SU-DHL-6 (cell line): ENCODE data around the gene AADACL3.
"Not testable (repeated sequence)": the region's sequence is repeated elsewhere in the genome, so short reads cannot be mapped to it uniquely, and the experiment has no call there.

Source experiments
- H2AFZ ChIP-seq: fragments of 200-600 bp; sonication (generic); 2 replicates; pipeline ENCODE4 v1.6.1; 2014; ENCODE audit warnings: low read depth, mild to moderate bottlenecking, moderate library complexity, mixed read lengths, antibody characterized with exemption, low read length; ENCODE audit not compliant: severe bottlenecking
- H3F3A ChIP-seq: fragments of 200-600 bp; shearing (Covaris generic); 2 replicates; pipeline ENCODE4 v1.6.0; 2016; ENCODE audit warnings: antibody characterized with exemption, mild to moderate bottlenecking; ENCODE audit not compliant: insufficient read depth
- H3K27ac ChIP-seq: fragments of 200-600 bp; sonication (generic); 2 replicates; pipeline ENCODE4 v1.5.1; 2016; ENCODE audit warnings: low read depth, mild to moderate bottlenecking, low read length, moderate library complexity, mixed read lengths
- H3K27me3 ChIP-seq: fragments of 200-600 bp; sonication (generic), shearing (Covaris generic); 2 replicates; pipeline ENCODE4 v1.6.0; 2014; ENCODE audit warnings: mild to moderate bottlenecking, low read length
- H3K36me3 ChIP-seq: fragments of 200-600 bp; sonication (generic); 2 replicates; pipeline ENCODE4 v1.6.1; 2014; ENCODE audit warnings: mild to moderate bottlenecking, low read length, mixed read lengths
- H3K4me2 ChIP-seq: fragments of 300-600, 200-600 bp; shearing (Covaris generic), sonication (generic); 2 replicates; pipeline ENCODE4 v1.6.0; 2014; ENCODE audit warnings: low read length, low read depth, mild to moderate bottlenecking; ENCODE audit not compliant: poor library complexity, severe bottlenecking
- H3K4me3 ChIP-seq: fragments of 200-600 bp; sonication (generic); 2 replicates; pipeline ENCODE4 v1.5.1; 2014; ENCODE audit warnings: antibody characterized with exemption, low read length, mild to moderate bottlenecking, mixed read lengths; ENCODE audit not compliant: insufficient read depth, poor library complexity, severe bottlenecking
- H3K79me2 ChIP-seq: fragments of 200-600 bp; sonication (generic); 2 replicates; pipeline ENCODE4 v1.6.1; 2014; ENCODE audit warnings: mild to moderate bottlenecking, low read length, moderate library complexity; ENCODE audit not compliant: insufficient read depth
- H3K9ac ChIP-seq: fragments of 200-600 bp; sonication (generic); 2 replicates; pipeline ENCODE4 v1.7.0; 2014; ENCODE audit warnings: mild to moderate bottlenecking, low read length
- H3K9me2 ChIP-seq: fragments of 200-600 bp; sonication (generic); replicated peaks from 2 replicates; pipeline ENCODE4 v1.6.1; 2014; ENCODE audit warnings: low read length; ENCODE audit not compliant: insufficient read depth
- H3K9me3 ChIP-seq: fragments of 200-600 bp; sonication (generic); 2 replicates; pipeline ENCODE4 v1.6.1; 2014; ENCODE audit warnings: low read length, mixed read lengths; ENCODE audit not compliant: insufficient read depth
- H4K20me1 ChIP-seq: fragments of 200-600 bp; sonication (generic); 2 replicates; pipeline ENCODE4 v1.6.1; 2014; ENCODE audit warnings: low read depth, mild to moderate bottlenecking, antibody characterized with exemption, low read length, moderate library complexity, mixed read lengths
- CTCF ChIP-seq: fragments of 200-600 bp; sonication (generic); IDR thresholded peaks from one replicate; pipeline ENCODE4 v1.5.1; 2017; ENCODE audit warnings: antibody characterized with exemption, mild to moderate bottlenecking, low read length, moderate library complexity; ENCODE audit not compliant: insufficient read depth, poor library complexity, severe bottlenecking
- EZH2phosphoT487 ChIP-seq: fragments of 200-600 bp; sonication (generic), shearing (Covaris generic); conservative IDR thresholded peaks from 2 replicates; pipeline ENCODE4 v1.6.1; 2018; ENCODE audit warnings: mild to moderate bottlenecking, antibody characterized with exemption, low read length, moderate library complexity, mixed read lengths

AADACL3 gene

GRCh38 chr1:12712929-12713328, 3.0 kb upstream of the AADACL3 start:
- Histone ChIP-seq H3K27ac (no peak overlapping the region), H4K20me1 (no peaks in the 10 kb centered on the region), H3K4me2 (no peak overlapping the region), H3K27me3 (no peaks in the 10 kb centered on the region), H3K4me3 (no peak overlapping the region), H3K9me2 (no peaks in the 10 kb centered on the region), H3F3A (no peaks in the 10 kb centered on the region), H2AFZ (no peak overlapping the region), H3K36me3 (no peaks in the 10 kb centered on the region), H3K79me2 (no peaks in the 10 kb centered on the region), H3K9me3 (no peaks in the 10 kb centered on the region), H3K9ac (no peak overlapping the region)
- no peak for TF ChIP-seq EZH2phosphoT487
- no peak for TF ChIP-seq CTCF

- not testable (repeated sequence) for H3K9ac ChIP-seq, H4K20me1 ChIP-seq, H3K79me2 ChIP-seq, H3K9me3 ChIP-seq, H3K27me3 ChIP-seq, H3K27ac ChIP-seq, H3K9me2 ChIP-seq, H3K4me2 ChIP-seq, H3F3A ChIP-seq, H2AFZ ChIP-seq, H3K4me3 ChIP-seq, H3K36me3 ChIP-seq
Measured at GRCh38 chr1:12713651-12714050, 2.3 kb upstream of the AADACL3 start.

GRCh38 chr1:12714710-12715475, 1.0 kb upstream of the AADACL3 start:
- no peaks in the 10 kb centered on the region for H3K27me3 ChIP-seq
- no peak overlapping the region for H3K4me2 ChIP-seq
- no peaks in the 10 kb centered on the region for H3K9me3 ChIP-seq
- TF ChIP-seq EZH2phosphoT487 (no peak), CTCF (no peak)
- no peak overlapping the region for H3K9ac ChIP-seq
- no peak overlapping the region for H3K4me3 ChIP-seq
- no peaks in the 10 kb centered on the region for H3K79me2 ChIP-seq
- no peaks in the 10 kb centered on the region for H3K36me3 ChIP-seq
- H3K9me2 ChIP-seq, result no peaks in the 10 kb centered on the region
- no peak overlapping the region for H3K27ac ChIP-seq
- no peaks in the 10 kb centered on the region for H3F3A ChIP-seq
- H4K20me1 ChIP-seq, result no peaks in the 10 kb centered on the region
- no peak overlapping the region for H2AFZ ChIP-seq

- no peaks in the 10 kb centered on the region for H3K9me2 ChIP-seq
- H3K79me2 ChIP-seq, result no peaks in the 10 kb centered on the region
- no peaks in the 10 kb centered on the region for H3K9me3 ChIP-seq
- H3K36me3 ChIP-seq, result no peaks in the 10 kb centered on the region
- no peaks in the 10 kb centered on the region for H3K27me3 ChIP-seq
- no peak overlapping the region for H3K4me2 ChIP-seq
- no peak overlapping the region for H2AFZ ChIP-seq
- H4K20me1 ChIP-seq, result no peaks in the 10 kb centered on the region
- H3K4me3 ChIP-seq, result no peak overlapping the region
- no peaks in the 10 kb centered on the region for H3F3A ChIP-seq
- TF ChIP-seq CTCF, result no peak
- TF ChIP-seq EZH2phosphoT487, result no peak
- no peak overlapping the region for H3K27ac ChIP-seq
- no peak overlapping the region for H3K9ac ChIP-seq
Measured at GRCh38 chr1:12717301-12717838, 1.5 kb downstream of the AADACL3 start.
